KMS-11 (cell line): ENCODE data around the gene KCNQ1.

Source experiments
- H2AFZ ChIP-seq: fragments of 200-600 bp; sonication (generic); 2 replicates; pipeline ENCODE4 v1.6.1; 2016; ENCODE audit warnings: antibody characterized with exemption, mixed run types, low read depth
- H3K27ac ChIP-seq: fragments of 200-600 bp; sonication (generic); 2 replicates; pipeline ENCODE4 v1.6.1; 2016; ENCODE audit warnings: mild to moderate bottlenecking, mixed run types
- H3K27me3 ChIP-seq: fragments of 200-600 bp; sonication (generic); 2 replicates; pipeline ENCODE4 v1.6.1; 2017; ENCODE audit warnings: mild to moderate bottlenecking, low read depth, mixed run types, moderate library complexity; ENCODE audit not compliant: insufficient read depth
- H3K36me3 ChIP-seq: fragments of 200-600 bp; sonication (generic); 2 replicates; pipeline ENCODE4 v1.6.1; 2017; ENCODE audit warnings: mild to moderate bottlenecking, mixed run types; ENCODE audit not compliant: insufficient read depth
- H3K4me1 ChIP-seq: fragments of 200-600 bp; sonication (generic); 2 replicates; pipeline ENCODE4 v1.6.1; 2016; ENCODE audit warnings: mild to moderate bottlenecking, low read depth, mixed run types; ENCODE audit not compliant: poor library complexity, severe bottlenecking
- H3K4me2 ChIP-seq: fragments of 200-600 bp; sonication (generic); 2 replicates; pipeline ENCODE4 v1.7.0; 2016; ENCODE audit warnings: mild to moderate bottlenecking, mixed run types
- H3K4me3 ChIP-seq: fragments of 200-600 bp; sonication (generic); IDR thresholded peaks from 2 replicates; pipeline ENCODE4 v1.6.1; 2017; ENCODE audit warnings: low read depth, low read length, mixed read lengths; ENCODE audit not compliant: insufficient read depth
- H3K79me2 ChIP-seq: fragments of 200-600 bp; sonication (generic); 2 replicates; pipeline ENCODE4 v1.6.1; 2016; ENCODE audit warnings: low read depth, mixed run types; ENCODE audit not compliant: insufficient read depth
- H3K9ac ChIP-seq: fragments of 200-600 bp; sonication (generic); 2 replicates; pipeline ENCODE4 v1.6.1; 2016; ENCODE audit warnings: mild to moderate bottlenecking, mixed run types
- H4K20me1 ChIP-seq: fragments of 200-600 bp; sonication (generic); 2 replicates; pipeline ENCODE4 v1.6.1; 2016; ENCODE audit warnings: mild to moderate bottlenecking, mixed run types; ENCODE audit not compliant: insufficient read depth
- TF ChIP-seq, protein P1 (sequence below): fragments of 200-600 bp; sonication (generic); conservative IDR thresholded peaks from 2 replicates; pipeline ENCODE4 v1.6.1; 2017; ENCODE audit warnings: low read depth, mild to moderate bottlenecking, antibody characterized with exemption, low read length, moderate library complexity, mixed read lengths

The KCNQ1 gene

DNA sequence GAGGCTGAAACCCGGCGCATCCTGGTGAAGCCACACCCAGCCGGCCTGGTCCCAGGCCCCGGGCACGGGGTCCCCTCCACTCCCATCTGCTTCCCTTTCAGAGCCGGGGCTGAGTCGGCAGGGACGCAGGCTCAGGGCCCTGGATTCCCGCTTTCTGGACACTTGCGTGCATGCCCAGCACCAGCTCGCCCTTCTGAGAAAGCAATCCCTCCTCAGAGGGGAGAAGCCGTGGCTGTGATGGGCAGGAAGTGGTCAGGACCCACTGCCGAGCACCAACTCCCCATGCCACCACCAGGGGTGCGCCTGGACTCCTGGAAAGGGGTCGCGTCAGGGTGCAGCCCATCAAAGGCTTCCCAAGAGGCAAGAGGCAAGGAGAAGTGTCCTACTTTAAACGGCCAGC, 425.7 kb downstream of the KCNQ1 start:
- Histone ChIP-seq H2AFZ (no peak overlapping the region), H3K4me2 (no peak overlapping the region), H3K27me3 (no peaks in the 10 kb centered on the region)

GRCh38 chr11:2870969-2871680, 426.3 kb downstream of the KCNQ1 start:
- Histone ChIP-seq H3K4me2 (no peak overlapping the region), H3K9ac (no peak overlapping the region), H3K4me1 (no peaks in the 10 kb centered on the region), H3K27ac (no peak overlapping the region), H3K36me3 (no peaks in the 10 kb centered on the region), H3K27me3 (no peaks in the 10 kb centered on the region), H3K79me2 (no peaks in the 10 kb centered on the region), H3K4me3 (no peak overlapping the region), H2AFZ (no peak overlapping the region), H4K20me1 (no peaks in the 10 kb centered on the region)
- TF ChIP-seq, protein P1, sequence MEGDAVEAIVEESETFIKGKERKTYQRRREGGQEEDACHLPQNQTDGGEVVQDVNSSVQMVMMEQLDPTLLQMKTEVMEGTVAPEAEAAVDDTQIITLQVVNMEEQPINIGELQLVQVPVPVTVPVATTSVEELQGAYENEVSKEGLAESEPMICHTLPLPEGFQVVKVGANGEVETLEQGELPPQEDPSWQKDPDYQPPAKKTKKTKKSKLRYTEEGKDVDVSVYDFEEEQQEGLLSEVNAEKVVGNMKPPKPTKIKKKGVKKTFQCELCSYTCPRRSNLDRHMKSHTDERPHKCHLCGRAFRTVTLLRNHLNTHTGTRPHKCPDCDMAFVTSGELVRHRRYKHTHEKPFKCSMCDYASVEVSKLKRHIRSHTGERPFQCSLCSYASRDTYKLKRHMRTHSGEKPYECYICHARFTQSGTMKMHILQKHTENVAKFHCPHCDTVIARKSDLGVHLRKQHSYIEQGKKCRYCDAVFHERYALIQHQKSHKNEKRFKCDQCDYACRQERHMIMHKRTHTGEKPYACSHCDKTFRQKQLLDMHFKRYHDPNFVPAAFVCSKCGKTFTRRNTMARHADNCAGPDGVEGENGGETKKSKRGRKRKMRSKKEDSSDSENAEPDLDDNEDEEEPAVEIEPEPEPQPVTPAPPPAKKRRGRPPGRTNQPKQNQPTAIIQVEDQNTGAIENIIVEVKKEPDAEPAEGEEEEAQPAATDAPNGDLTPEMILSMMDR = no peak

More for the DNA sequence above, 425.7 kb downstream of the KCNQ1 start:
- H3K79me2 ChIP-seq = no peaks in the 10 kb centered on the region
- H3K27ac ChIP-seq = no peak overlapping the region
- no peaks in the 10 kb centered on the region for H3K4me1 ChIP-seq
- TF ChIP-seq, protein P1 = no peak
- H4K20me1 ChIP-seq = no peaks in the 10 kb centered on the region
- no peak overlapping the region for H3K9ac ChIP-seq
- no peaks in the 10 kb centered on the region for H3K36me3 ChIP-seq
- H3K4me3 ChIP-seq = no peak overlapping the region

GRCh38 chr11:2874963-2875362, 430.2 kb downstream of the KCNQ1 start:
- H3K36me3 ChIP-seq = no peaks in the 10 kb centered on the region
- TF ChIP-seq, protein P1 = no peak
- H3K27me3 ChIP-seq = no peaks in the 10 kb centered on the region

DNA sequence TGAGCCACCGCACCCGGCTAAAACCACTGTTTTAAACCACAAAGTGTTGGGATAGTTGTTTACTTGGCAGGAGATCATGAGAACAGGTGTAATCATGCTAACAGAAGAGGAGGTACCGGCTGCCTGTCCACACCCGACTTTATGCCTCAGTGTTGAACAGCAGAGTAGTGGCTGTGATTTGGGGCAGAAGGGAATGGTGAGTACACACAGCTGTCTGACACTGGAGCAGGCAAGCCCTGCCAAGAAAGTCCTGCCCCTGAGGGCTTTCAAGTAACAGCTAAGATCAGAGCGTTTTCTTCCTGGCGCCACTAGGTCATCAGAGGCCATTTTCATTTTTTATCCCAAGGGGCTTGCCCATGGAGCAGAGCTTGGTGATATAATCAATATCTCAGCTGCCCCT, 432.7 kb downstream of the KCNQ1 start:
- Histone ChIP-seq H3K4me1 (no peaks in the 10 kb centered on the region), H3K4me2 (no peak overlapping the region), H2AFZ (no peak overlapping the region), H3K79me2 (no peaks in the 10 kb centered on the region), H3K36me3 (no peaks in the 10 kb centered on the region), H3K27me3 (no peaks in the 10 kb centered on the region), H3K4me3 (no peak overlapping the region), H3K27ac (no peak overlapping the region), H4K20me1 (no peaks in the 10 kb centered on the region), H3K9ac (no peak overlapping the region)
- TF ChIP-seq, protein P1 = no peak

More at GRCh38 chr11:2874963-2875362, 430.2 kb downstream of the KCNQ1 start:
- Histone ChIP-seq H3K4me2 (no peak overlapping the region), H3K9ac (no peak overlapping the region), H3K4me1 (no peaks in the 10 kb centered on the region), H4K20me1 (no peaks in the 10 kb centered on the region), H3K4me3 (no peak overlapping the region), H3K79me2 (no peaks in the 10 kb centered on the region), H3K27ac (no peak overlapping the region), H2AFZ (no peak overlapping the region)
